Midbrain (tissue), 1 donor: ENCODE data around the gene IPO4.

Experiments
- DNase-seq: peaks from one replicate; lab custom pipeline; 2025; lab: John Stamatoyannopoulos, UW

IPO4 gene

GRCh38 chr14:24130717-24131548, 57.7 kb downstream of the IPO4 start:
- DNase-seq = no peak

- DNase-seq = no peak
These were observed 58.3 kb downstream of the IPO4 start, which contains the start of gene FITM1 for GRCh38 chr14:24130380-24130716. Gene FITM1 (plus strand): TSS chr14:24130659. CDS start chr14:24131564, 905 bp downstream.
